Measurements from ENCODE around the gene OSBPL2.

The OSBPL2 gene

DNA sequence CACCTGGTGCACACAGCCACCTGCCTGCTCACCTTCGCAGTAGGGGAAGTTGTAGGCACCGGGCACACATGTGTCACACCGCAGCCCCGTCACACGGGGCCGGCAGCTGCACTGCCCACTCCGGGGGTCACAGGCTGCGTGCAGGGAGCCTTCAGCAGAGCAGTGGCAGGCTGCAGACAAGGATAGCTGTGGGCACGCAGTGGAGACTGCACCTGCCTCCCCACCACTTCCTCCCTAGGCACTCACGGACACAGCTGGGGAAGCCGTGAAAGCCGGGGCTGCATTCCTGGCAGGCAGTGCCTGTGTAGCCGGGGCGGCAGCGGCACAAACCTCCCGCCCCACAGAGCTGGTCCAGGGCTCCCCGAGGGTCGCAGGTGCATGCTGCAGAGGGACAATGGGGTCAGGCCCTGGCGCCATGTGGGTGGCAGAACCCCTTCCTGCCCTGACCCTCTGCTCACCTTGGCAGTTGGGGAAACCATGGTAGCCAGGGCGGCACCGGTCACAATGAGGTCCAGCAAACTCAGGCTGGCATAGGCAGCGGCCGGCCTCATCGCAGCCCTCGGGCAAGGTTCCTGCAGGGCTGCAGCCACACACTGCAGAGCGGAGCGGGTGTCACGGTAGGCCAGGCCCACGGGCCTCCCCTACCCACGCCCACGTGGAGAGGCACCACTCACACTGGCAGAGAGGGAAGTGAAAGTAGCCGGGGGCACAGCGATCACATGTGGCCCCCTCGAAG is 99.4 kb downstream of the OSBPL2 start:
- DNase-seq (ENCODE audit: low read depth, low spot score), result no peak

DNA sequence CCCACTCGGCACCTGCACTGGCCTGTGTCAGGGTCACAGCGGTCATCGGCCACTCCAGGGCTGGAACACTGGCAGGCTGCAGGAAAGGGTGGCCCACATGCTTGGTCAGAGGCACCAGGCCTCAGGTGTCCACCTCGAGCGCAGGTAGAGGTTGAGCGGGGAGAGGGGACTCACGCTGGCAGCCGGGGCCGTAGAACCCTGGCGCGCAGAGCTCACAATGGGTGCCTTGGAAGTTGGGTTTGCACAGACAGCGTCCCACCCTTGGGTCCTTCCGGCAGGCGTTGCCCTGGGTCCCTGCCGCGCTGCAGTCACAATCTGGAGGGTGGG is 99.9 kb downstream of the OSBPL2 start:
- DNase-seq (ENCODE audit: low read depth, low spot score), result no peak

DNA sequence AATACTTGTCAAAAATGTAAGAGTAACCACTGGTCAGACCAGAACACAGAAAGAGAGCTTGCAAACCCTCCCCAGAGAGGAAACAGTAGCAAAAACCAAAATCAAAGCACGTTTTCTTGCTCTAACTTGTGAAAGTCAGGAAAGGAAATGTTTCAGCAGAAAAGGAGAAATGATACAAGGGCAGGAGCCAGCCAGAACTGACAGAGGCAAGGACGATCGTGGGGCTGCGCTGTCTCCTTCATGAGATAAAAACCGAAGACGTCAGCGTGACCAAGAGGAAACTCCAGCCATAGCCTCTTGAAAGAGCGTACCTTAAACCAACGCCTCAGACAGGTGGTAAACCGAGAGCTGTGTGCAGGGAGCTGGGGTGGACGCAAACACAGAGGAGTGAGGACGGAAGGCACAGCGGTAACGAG is 101.3 kb downstream of the OSBPL2 start:
- no peak for DNase-seq (ENCODE audit: low read depth, low spot score)

DNA sequence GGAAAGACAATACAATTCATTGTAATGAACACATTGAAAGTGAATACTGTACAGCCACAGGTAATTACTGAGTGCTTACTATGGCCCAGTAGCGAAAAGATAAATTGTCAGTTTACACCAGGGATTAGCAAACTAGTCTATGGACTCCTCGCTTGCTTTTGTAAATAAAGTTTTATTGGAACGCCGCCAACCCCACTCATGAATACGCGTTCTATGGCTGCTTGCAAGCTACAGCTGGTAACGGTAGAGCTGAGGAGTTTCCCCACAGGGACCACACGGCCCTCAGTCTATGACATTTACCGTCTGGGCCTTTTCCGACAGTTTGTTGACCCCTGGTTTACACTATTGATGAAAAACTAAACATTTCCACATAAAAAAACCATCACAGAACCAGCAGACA is 104.6 kb downstream of the OSBPL2 start:
- no peak for DNase-seq (ENCODE audit: low read depth, low spot score)

DNA sequence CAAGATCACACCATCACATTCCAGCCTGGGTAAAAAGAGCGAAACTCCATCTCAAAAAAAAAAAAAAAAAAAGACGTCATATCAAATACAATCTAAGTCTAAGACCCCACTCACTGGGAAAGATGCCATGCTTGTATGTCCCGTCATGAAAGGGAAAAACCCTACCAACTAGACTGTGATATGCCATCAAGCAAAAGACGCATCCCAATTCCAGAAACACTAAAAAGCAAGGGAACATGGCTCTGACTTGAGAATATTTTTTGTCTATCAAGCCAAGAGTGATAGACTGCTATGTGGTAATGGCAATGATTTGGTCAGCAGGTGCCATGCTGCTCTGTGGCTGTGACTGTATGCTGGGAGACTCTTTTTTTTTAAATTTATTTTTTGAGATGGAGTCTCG is 105.8 kb downstream of the OSBPL2 start:
- DNase-seq (ENCODE audit: low read depth, low spot score), result no peak

DNA sequence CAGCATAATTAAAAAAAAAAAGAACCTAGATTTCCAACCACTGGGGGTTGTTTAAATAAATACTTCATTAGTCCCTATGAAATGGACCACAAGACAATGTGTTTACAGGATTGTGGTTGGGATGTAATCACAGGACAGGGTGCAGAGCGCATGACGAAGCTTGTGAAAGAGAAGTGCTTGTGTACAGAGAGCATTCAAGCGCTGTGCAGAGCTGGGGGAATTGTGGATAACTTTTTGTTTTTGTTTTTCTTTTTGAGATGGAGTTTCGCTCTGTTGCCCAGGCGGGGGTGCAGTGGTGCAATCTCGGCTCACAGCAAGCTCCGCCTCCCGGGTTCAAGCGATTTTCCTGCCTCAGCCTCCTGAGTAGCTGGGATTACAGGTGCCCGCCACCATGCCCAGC is 106.5 kb downstream of the OSBPL2 start:
- DNase-seq (ENCODE audit: low read depth, low spot score), result no peak

Data from smooth muscle cell of the brain vasculature (primary cell).